Glomerular endothelial cell (primary cell): Measurements from ENCODE around the gene HCFC1. TPM values are rescaled to one million over a fixed set of nuclear protein-coding genes. Genes with fewer than 3 reads are reported as not detected.
"Not testable (repeated sequence)": the region's sequence is repeated elsewhere in the genome, so short reads cannot be mapped to it uniquely, and the experiment has no call there.

Experiments used
- DNase-seq: peaks from one replicate; pipeline ENCODE4 v3.0.0-alpha.2; 2011; ENCODE audit warnings: low read depth, low spot score; ENCODE audit errors: extremely low read depth
- total RNA-seq: library from RNA; depleted of rRNA; stranded (reverse); fragments of >200 nt; gene quantifications from 2 replicates; pipeline ENCODE4 v1.2.3, GENCODE V29; 2015

Gene HCFC1
- total RNA-seq, 1 donor from 2014 or later = 91.0 TPM

- DNase-seq = no peak
Observed at GRCh38 chrX:154010330-154011087, 38.9 kb upstream of the HCFC1 start.

GRCh38 chrX:154008521-154008920, 36.9 kb upstream of the HCFC1 start:
- no peak for DNase-seq

- DNase-seq = no peak
Observed at GRCh38 chrX:154006947-154007346, 35.3 kb upstream of the HCFC1 start.

GRCh38 chrX:154004315-154004714, 32.7 kb upstream of the HCFC1 start:
- DNase-seq = no peak

GRCh38 chrX:154002215-154002719, 30.6 kb upstream of the HCFC1 start:
- DNase-seq = no peak

- DNase-seq = no peak
Observed at GRCh38 chrX:154000051-154000450, 28.4 kb upstream of the HCFC1 start.

- no peak for DNase-seq
Observed at GRCh38 chrX:153999359-154000037, 27.9 kb upstream of the HCFC1 start.

GRCh38 chrX:153995504-153995903, 23.9 kb upstream of the HCFC1 start:
- DNase-seq = no peak

GRCh38 chrX:153994398-153994797, 22.8 kb upstream of the HCFC1 start:
- not testable (repeated sequence) for DNase-seq

- no peak for DNase-seq
Observed at GRCh38 chrX:153993978-153994377, 22.4 kb upstream of the HCFC1 start.

GRCh38 chrX:153993079-153993478, 21.5 kb upstream of the HCFC1 start:
- DNase-seq = no peak

GRCh38 chrX:153992180-153992579, 20.6 kb upstream of the HCFC1 start:
- DNase-seq = no peak

GRCh38 chrX:153991013-153991580, 19.5 kb upstream of the HCFC1 start:
- DNase-seq = no peak

GRCh38 chrX:153989973-153990655, 18.5 kb upstream of the HCFC1 start:
- DNase-seq = no peak

- DNase-seq = no peak
Observed at GRCh38 chrX:153988493-153988892, 16.9 kb upstream of the HCFC1 start.

GRCh38 chrX:153984351-153985178, 12.9 kb upstream of the HCFC1 start:
- DNase-seq = no peak

- DNase-seq = no peak
Observed at GRCh38 chrX:153983321-153983801, 11.7 kb upstream of the HCFC1 start.

GRCh38 chrX:153981771-153982533, 10.3 kb upstream of the HCFC1 start:
- DNase-seq = no peak

- no peak for DNase-seq
Observed at GRCh38 chrX:153981231-153981630, 9.6 kb upstream of the HCFC1 start.
